DOHH2 (cell line): ENCODE measurements around the gene CHCHD6.

Experiments used
- H3F3A ChIP-seq: fragments of 200-600 bp; sonication (generic), shearing (Covaris generic); 2 replicates; pipeline ENCODE4 v1.6.0; 2016; ENCODE audit warnings: antibody characterized with exemption, mild to moderate bottlenecking; ENCODE audit not compliant: control insufficient read depth, insufficient read depth
- H3K27ac ChIP-seq: fragments of 200-600 bp; sonication (generic); 2 replicates; pipeline ENCODE4 v1.5.1; 2014; ENCODE audit warnings: low read depth, mild to moderate bottlenecking, low read length, moderate library complexity
- H3K27me3 ChIP-seq: fragments of 200-600 bp; sonication (generic); 2 replicates; pipeline ENCODE4 v1.6.1; 2014; ENCODE audit warnings: mild to moderate bottlenecking, low read length, mixed read lengths; ENCODE audit not compliant: control insufficient read depth
- H3K36me3 ChIP-seq: fragments of 200-600 bp; sonication (generic); 2 replicates; pipeline ENCODE4 v1.6.1; 2014; ENCODE audit warnings: mild to moderate bottlenecking, low read length, moderate library complexity, mixed read lengths; ENCODE audit not compliant: control insufficient read depth
- H3K4me1 ChIP-seq: fragments of 200-600 bp; sonication (generic); 2 replicates; pipeline ENCODE4 v1.6.1; 2014; ENCODE audit warnings: mild to moderate bottlenecking, low read length, mixed read lengths; ENCODE audit not compliant: control insufficient read depth
- H3K4me2 ChIP-seq: fragments of 200-600 bp; sonication (generic); 2 replicates; pipeline ENCODE4 v1.6.0; 2014; ENCODE audit warnings: mild to moderate bottlenecking, low read length, moderate library complexity
- H3K4me3 ChIP-seq: fragments of 200-600 bp; sonication (generic); 2 replicates; pipeline ENCODE4 v1.5.1; 2014; ENCODE audit warnings: mild to moderate bottlenecking, low read length, mixed read lengths
- H3K79me2 ChIP-seq: fragments of 200-600 bp; sonication (generic); 2 replicates; pipeline ENCODE4 v1.6.1; 2014; ENCODE audit warnings: mild to moderate bottlenecking, low read length, mixed read lengths; ENCODE audit not compliant: control insufficient read depth
- H3K9me2 ChIP-seq: fragments of 200-600 bp; sonication (generic); replicated peaks from 2 replicates; pipeline ENCODE4 v1.6.1; 2014; ENCODE audit warnings: mild to moderate bottlenecking, low read length, mixed read lengths; ENCODE audit not compliant: control insufficient read depth
- H3K9me3 ChIP-seq: fragments of 200-600 bp; sonication (generic); 2 replicates; pipeline ENCODE4 v1.6.1; 2014; ENCODE audit warnings: antibody characterized with exemption, low read length, mixed read lengths; ENCODE audit not compliant: control insufficient read depth, insufficient read depth
- H4K20me1 ChIP-seq: fragments of 200-600 bp; sonication (generic); 2 replicates; pipeline ENCODE4 v1.6.0; 2014; ENCODE audit warnings: low read depth, mild to moderate bottlenecking, antibody characterized with exemption, low read length, moderate library complexity; ENCODE audit not compliant: control insufficient read depth, insufficient read depth
- CTCF ChIP-seq: fragments of 200-600 bp; sonication (generic); IDR thresholded peaks from one replicate; pipeline ENCODE4 v1.5.1; 2014; ENCODE audit warnings: antibody characterized with exemption, mild to moderate bottlenecking, low read depth, low read length; ENCODE audit not compliant: poor library complexity, severe bottlenecking
- EZH2phosphoT487 ChIP-seq: fragments of 200-600 bp; sonication (generic); IDR thresholded peaks from 2 replicates; pipeline ENCODE4 v1.6.1; 2017; ENCODE audit warnings: borderline replicate concordance, mild to moderate bottlenecking, antibody characterized with exemption, low read length, moderate library complexity, mixed read lengths

Gene CHCHD6

DNA sequence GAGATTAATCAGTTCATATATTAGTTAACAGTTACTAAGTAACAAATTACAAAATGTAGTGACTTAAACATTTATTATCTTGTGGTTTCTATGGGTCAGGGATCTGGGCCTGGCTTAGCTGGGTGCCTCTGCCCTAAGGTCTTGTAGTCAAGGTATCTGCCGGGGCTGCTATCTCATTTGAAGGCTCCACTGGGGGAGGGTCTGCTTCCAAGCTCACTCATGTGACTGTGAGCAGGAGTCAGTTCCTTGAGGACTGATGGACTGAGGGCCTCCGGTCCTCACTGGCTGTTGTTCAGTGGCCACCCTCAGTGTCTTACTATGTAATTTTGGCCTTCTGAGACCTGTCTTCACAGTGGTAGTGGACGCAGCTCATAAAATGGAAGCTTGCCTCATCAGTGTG is 143.0 kb downstream of the CHCHD6 start:
- TF ChIP-seq CTCF (no peak), EZH2phosphoT487 (no peak)
- no peaks in the 10 kb centered on the region for H3K79me2 ChIP-seq

DNA sequence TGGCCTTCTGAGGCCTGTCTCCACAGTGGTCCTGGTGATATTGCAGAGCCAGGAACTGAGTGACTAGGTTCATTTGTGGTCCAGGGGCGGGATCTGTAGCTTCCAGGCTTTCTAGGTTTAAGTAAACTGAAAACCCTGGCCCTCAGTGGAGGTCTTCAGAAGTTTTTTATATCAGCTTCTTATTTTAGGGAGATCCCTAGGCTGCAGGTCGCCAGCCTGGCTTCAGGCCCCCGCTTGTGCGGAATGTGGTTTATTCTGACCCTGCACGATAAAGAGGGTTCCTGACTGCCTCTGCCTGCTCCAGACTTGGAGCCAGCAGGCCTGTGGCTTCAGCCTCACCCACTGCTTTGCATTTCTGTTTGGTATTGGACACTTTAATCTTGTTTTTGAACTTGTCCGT is 145.0 kb downstream of the CHCHD6 start:
- Histone ChIP-seq H3K27ac (no peak overlapping the region), H3K27me3 (no peaks in the 10 kb centered on the region), H3K4me3 (no peak overlapping the region), H3K9me3 (no peaks in the 10 kb centered on the region), H4K20me1 (no peaks in the 10 kb centered on the region), H3F3A (no peaks in the 10 kb centered on the region), H3K36me3 (no peaks in the 10 kb centered on the region), H3K4me2 (no peak overlapping the region), H3K9me2 (no peaks in the 10 kb centered on the region), H3K79me2 (no peaks in the 10 kb centered on the region), H3K4me1 (no peaks in the 10 kb centered on the region)
- TF ChIP-seq CTCF (no peak), EZH2phosphoT487 (no peak)

More for the DNA sequence above, 143.0 kb downstream of the CHCHD6 start:
- no peaks in the 10 kb centered on the region for H3K36me3 ChIP-seq
- no peaks in the 10 kb centered on the region for H3K9me2 ChIP-seq
- H4K20me1 ChIP-seq = no peaks in the 10 kb centered on the region
- no peaks in the 10 kb centered on the region for H3K9me3 ChIP-seq
- no peaks in the 10 kb centered on the region for H3F3A ChIP-seq
- H3K27ac ChIP-seq = no peak overlapping the region
- H3K4me3 ChIP-seq = no peak overlapping the region
- no peaks in the 10 kb centered on the region for H3K4me1 ChIP-seq
- no peaks in the 10 kb centered on the region for H3K27me3 ChIP-seq
- no peak overlapping the region for H3K4me2 ChIP-seq

DNA sequence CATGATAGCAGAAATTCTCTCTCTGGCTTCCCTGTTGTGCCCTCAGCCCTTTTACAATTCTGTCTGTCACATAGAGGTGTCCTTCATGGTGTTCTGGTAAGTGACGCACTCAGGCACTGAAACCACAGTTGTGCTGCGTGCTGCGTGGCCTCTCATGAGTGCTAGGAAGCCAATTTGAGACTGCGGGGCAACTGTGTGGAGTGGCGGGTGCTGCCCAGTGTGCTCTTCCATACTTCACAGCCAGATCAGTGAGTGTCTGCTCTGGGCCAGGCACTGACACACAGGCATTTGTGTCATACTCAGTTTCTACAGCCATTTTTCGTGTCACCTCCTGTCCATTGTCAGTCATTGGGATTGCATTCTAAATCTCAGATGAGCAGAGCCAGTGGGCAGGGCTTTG is 145.7 kb downstream of the CHCHD6 start:
- no peaks in the 10 kb centered on the region for H3K4me1 ChIP-seq
- H3K36me3 ChIP-seq = no peaks in the 10 kb centered on the region
- H3K4me3 ChIP-seq = no peak overlapping the region
- H3F3A ChIP-seq = no peaks in the 10 kb centered on the region
- H3K79me2 ChIP-seq = no peaks in the 10 kb centered on the region
- no peak overlapping the region for H3K27ac ChIP-seq
- H3K27me3 ChIP-seq = no peaks in the 10 kb centered on the region
- no peaks in the 10 kb centered on the region for H4K20me1 ChIP-seq
- no peak overlapping the region for H3K4me2 ChIP-seq
- H3K9me3 ChIP-seq = no peaks in the 10 kb centered on the region
- TF ChIP-seq CTCF (no peak), EZH2phosphoT487 (no peak)
- H3K9me2 ChIP-seq = no peaks in the 10 kb centered on the region
